Epithelial cell of proximal tubule (primary cell): ENCODE measurements around the gene PASD1. TPM values are rescaled to one million over a fixed set of nuclear protein-coding genes. Genes with fewer than 3 reads are reported as not detected.
"Not testable (repeated sequence)": the region's sequence is repeated elsewhere in the genome, so short reads cannot be mapped to it uniquely, and the experiment has no call there.

ENCODE experiments used
- DNase-seq: peaks from one replicate; pipeline ENCODE4 v3.0.0-alpha.2; 2011; ENCODE audit warnings: low read depth
- H3K4me3 ChIP-seq: 2 replicates; pipeline ENCODE4 v1.5.1; 2011; ENCODE audit warnings: low read depth, mild to moderate bottlenecking, low read length
- total RNA-seq: library from RNA; depleted of rRNA; stranded (reverse); fragments of >200 nt; gene quantifications from 2 replicates; pipeline ENCODE4 v1.2.3, GENCODE V29; 2015
- TF ChIP-seq, protein P1 (sequence below): conservative IDR thresholded peaks from 2 replicates; pipeline ENCODE4 v1.5.1; 2012; ENCODE audit warnings: low read depth, mild to moderate bottlenecking, low read length

PASD1 gene
- total RNA-seq, 1 donor from 2014 or later = not detected

DNA sequence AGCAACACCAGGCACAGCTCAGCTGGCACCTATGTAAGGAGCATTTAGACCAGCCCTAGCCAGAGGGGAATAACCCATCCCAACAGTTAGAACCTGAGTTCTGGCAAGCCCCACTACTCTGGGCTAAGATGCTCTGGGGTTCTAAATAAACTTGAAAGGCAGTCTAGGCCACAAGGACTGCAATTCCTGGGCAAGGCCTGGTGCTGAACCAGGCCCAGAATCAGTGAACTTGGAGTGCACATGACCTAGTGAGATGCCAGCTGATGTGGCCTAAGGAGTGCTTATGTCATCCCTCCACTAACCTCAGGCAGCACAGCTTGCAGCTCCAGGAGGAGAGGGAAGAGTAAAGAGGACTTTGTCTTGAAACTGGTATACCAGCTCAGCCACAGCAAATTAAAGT is 124.2 kb downstream of the PASD1 start:
- no peak for DNase-seq
- TF ChIP-seq, protein P1, sequence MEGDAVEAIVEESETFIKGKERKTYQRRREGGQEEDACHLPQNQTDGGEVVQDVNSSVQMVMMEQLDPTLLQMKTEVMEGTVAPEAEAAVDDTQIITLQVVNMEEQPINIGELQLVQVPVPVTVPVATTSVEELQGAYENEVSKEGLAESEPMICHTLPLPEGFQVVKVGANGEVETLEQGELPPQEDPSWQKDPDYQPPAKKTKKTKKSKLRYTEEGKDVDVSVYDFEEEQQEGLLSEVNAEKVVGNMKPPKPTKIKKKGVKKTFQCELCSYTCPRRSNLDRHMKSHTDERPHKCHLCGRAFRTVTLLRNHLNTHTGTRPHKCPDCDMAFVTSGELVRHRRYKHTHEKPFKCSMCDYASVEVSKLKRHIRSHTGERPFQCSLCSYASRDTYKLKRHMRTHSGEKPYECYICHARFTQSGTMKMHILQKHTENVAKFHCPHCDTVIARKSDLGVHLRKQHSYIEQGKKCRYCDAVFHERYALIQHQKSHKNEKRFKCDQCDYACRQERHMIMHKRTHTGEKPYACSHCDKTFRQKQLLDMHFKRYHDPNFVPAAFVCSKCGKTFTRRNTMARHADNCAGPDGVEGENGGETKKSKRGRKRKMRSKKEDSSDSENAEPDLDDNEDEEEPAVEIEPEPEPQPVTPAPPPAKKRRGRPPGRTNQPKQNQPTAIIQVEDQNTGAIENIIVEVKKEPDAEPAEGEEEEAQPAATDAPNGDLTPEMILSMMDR = no peak
- H3K4me3 ChIP-seq = no peak overlapping the region

DNA sequence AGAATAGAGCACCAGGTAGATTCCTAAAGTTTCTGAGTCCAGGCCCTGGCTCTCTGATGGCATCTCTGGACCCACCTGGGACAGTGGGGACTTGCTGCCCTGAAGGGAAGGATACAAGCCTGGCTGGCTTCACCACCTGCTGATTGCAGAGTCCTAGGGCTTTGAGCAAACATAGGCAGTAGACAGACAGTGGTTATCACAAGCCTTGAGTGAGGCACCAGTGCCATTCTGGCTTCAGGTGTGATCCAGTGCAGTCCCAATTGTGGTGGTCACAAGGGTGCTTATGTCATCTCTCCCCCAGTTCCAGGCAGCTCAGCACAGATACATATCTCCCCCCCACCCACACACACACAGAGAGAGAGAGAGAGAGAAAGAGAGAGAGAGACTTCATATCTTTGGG is 125.2 kb downstream of the PASD1 start:
- TF ChIP-seq, protein P1 = no peak

DNA sequence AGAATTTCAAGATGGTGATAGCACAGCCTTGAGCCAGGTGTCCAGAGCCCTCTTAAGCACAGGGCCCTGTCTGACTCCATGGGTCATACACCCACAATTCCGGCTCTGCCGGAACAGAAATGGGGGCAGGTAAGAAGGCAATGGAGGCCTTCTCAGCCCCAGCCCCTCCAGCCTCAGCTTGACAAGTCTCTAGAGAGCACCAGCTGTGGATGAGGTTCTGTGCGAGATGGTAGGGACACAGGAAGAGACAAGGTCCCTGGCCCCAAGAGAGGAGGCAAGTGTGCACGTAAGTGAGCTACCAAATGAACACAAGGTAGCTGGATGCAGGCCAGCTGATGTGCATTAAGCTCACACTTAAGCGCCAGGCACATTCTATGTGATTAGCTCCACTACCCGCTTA is 129.3 kb downstream of the PASD1 start:
- TF ChIP-seq, protein P1 = no peak
- no peak overlapping the region for H3K4me3 ChIP-seq
- no peak for DNase-seq

More for the DNA sequence above, 125.2 kb downstream of the PASD1 start:
- DNase-seq = no peak
- no peak overlapping the region for H3K4me3 ChIP-seq

DNA sequence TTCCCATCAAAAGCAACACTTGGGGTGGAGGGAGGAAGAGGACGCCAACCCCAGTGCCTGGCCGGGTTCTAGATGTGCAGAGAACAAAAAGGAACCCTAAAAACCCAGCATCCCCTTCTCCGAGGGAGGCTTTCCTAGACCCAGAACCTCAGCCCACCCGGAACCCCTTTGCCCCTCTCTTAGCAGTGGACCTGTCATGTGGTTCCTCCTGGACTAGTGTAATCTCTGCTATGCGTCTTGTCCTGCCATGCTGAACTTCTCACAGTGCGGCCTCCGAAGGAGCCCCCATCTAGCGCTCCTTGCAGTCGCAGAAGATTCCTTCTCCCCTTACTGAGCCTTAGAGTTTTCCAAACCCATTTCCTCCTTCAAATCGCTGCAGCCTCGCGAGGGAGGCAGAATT is 130.6 kb downstream of the PASD1 start:
- DNase-seq = no peak
- TF ChIP-seq, protein P1 = no peak
- H3K4me3 ChIP-seq = no peak overlapping the region

DNA sequence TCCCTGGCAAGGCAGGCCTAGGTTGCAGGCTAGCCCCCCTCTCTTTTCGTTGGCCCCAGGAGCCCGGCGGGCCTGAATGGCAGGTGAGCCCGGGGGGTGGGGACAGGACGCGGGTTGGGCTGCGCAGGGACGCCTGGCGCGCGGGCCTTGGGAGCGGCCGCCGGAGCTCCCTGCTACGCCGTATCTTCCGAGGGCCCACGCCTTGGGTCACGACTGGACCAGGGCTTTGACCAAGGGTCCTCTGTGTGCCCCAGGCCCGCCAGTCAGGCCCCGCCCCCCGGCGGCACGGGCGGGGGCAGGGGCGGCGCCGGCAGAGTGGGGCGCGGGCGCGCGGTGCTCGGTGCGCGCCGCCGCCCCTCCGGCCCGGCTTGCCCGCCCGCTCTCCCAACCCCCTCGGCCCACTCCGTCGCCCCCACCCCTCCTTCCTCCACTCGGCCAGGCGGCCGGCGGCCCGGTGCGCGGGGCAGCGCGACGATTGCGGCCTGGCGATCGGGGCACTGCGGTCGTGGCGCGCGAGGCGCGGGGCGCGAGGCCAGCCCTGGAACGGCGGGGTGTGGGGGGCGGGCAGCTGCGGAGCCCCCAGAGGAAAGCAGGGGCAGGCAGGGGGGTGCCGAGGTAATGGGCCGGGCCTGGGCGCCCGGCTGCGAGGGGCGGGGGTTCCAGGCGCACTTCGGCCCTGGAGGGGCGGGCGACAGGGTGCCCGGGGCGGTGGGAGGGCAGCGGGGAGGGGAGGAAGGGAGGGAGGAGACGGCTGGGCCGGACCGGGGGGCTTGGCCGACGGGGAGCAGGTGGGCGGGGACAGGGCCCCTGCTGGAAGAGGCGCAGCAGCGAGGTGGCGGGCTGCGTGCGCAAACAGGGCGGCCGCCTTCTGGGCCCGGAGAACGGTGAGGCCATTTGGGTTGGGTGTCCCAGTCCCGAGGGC is 131.4 kb downstream of the PASD1 start, which contains the start of gene PRRG3:
TSS of gene PRRG3 (plus strand) at position 798 of the 922 bp plus-strand sequence. CDS start 3,357 bp downstream, outside the sequence.
- H3K4me3 ChIP-seq = no peak within 1 kb of the TSS
- no peak for DNase-seq
- TF ChIP-seq, protein P1 = no peak

DNA sequence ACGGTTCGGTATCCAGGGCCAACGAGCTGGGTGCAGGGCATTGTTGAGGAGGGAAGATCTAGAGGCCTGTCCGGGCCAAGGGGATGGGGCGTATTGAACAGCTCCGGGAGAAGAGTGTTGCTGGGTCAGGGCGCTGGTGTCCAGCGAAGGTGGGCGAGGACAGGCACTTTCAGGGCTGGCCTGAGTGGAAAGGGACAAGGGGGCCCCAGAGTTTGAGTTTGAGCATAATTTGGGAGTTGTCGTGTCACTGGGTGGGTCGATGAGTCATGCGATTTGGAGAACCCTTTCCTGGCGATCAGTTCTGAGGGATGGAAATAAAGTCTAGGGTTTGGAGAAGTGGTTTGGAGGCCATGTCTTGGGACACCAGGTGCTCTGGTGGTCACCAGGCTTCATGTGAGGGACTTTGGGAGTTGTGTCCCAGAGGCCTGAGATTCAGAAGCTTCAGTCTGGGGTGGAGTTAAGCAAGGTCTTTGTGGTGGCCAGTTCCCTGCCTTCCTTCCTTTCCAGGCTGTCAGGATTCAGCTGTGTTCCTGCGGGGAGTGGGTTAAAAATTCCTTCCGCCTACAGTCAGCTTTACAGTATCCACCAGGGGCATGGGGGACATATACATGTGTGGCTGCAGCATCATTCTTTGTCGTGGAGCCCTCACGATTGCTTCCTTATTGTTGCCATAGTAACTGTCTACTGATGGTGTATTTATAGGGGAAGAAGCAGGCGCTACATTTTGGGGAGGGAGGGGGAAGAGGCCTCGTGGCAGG is 132.3 kb downstream of the PASD1 start:
- TF ChIP-seq, protein P1 = no peak
- no peak overlapping the region for H3K4me3 ChIP-seq
- no peak for DNase-seq

DNA sequence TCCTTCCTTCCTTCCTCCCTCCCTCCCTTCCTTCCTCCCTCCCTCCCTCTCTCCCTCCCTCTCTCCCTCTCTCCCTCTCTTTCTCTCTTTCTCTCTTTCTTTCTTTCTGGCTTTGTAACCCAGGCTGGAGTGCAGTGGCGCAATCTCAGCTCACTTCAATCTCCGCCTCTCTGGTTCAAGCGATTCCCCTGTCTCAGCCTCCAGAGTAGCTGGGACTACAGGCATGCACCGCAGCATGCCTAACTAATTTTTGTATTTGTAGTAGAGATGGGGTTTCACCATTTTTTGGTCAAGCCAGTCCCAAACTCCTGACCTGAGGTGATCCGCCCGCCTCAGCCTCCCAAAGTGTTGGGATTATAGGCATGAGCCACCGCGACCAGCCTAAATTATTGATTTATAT is 133.6 kb downstream of the PASD1 start:
- not testable (repeated sequence) for DNase-seq, H3K4me3 ChIP-seq
